BE2C (cell line): ENCODE data around the gene ERGIC1.
"Not testable (repeated sequence)": the region's sequence is repeated elsewhere in the genome, so short reads cannot be mapped to it uniquely, and the experiment has no call there.

Experiments
- DNase-seq: peaks from one replicate; pipeline ENCODE4 v3.0.0-alpha.2; 2020
- H3K27me3 ChIP-seq: fragments of 250-450 bp; sonication (Bioruptor Pico); 2 replicates; pipeline ENCODE4 v1.5.1; 2020; ENCODE audit warnings: mild to moderate bottlenecking
- H3K36me3 ChIP-seq: fragments of 250-450 bp; sonication (Bioruptor Pico); 2 replicates; pipeline ENCODE4 v1.5.1; 2020; ENCODE audit warnings: mild to moderate bottlenecking
- H3K4me1 ChIP-seq: fragments of 250-450 bp; sonication (Bioruptor Pico); 2 replicates; pipeline ENCODE4 v1.5.1; 2020
- H3K4me3 ChIP-seq: 2 replicates; pipeline ENCODE4 v1.5.1; 2011; ENCODE audit warnings: low read depth, low read length
- H3K9me3 ChIP-seq: fragments of 250-450 bp; sonication (Bioruptor Pico); 2 replicates; pipeline ENCODE4 v1.5.1; 2020
- TF ChIP-seq, protein P1 (sequence below): IDR thresholded peaks from 2 replicates; pipeline ENCODE4 v1.5.1; 2012; ENCODE audit warnings: mild to moderate bottlenecking, low read depth, low read length

The ERGIC1 gene

DNA sequence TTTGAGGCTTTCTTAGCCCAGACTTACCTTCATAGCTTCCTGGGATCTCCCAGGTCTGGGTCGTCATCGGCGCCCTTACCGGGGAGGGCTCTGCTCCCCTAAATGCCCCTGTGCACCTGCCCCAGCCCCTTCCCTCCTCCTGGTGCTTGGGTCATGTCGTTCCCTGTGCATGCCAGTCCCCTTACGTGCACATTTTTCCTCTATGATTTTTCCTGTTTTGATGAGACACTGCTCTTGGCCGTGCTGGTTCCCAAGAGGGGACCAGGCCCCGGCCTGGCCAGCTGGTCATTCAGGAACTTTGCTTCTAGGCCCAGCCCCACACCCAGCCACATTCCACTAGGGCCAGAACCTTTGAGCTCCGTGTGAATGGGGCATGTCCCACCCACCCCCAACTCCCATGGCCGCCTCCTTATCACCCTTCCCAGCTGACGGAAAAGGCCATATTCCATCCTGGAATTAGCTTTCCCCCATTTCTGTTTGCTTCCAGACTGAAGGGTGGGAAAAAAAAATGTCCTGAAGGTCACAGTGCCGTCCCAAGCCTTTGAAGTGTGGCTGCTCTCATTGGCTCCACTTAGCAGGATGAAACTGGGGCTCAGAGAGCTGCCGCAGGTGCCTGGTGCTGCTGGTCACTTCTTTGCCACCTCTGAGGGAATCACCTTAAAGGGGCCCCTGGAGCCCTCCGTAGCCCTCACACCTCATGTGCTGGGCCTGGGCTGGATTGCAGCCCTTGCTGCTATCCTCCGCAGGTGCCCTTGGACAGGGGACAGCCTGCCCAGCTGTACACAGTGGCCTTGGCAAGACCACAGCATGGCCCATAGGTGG, 25.1 kb downstream of the ERGIC1 start:
- Histone ChIP-seq H3K4me1 (peaks cover 9% of the 10 kb centered on the region), H3K9me3 (no peaks in the 10 kb centered on the region), H3K4me3 (no peak overlapping the region), H3K36me3 (peaks cover 2% of the 10 kb centered on the region; the same call in 1 of the 2 replicates), H3K27me3 (no peaks in the 10 kb centered on the region)
- no peak for DNase-seq
- TF ChIP-seq, protein P1, sequence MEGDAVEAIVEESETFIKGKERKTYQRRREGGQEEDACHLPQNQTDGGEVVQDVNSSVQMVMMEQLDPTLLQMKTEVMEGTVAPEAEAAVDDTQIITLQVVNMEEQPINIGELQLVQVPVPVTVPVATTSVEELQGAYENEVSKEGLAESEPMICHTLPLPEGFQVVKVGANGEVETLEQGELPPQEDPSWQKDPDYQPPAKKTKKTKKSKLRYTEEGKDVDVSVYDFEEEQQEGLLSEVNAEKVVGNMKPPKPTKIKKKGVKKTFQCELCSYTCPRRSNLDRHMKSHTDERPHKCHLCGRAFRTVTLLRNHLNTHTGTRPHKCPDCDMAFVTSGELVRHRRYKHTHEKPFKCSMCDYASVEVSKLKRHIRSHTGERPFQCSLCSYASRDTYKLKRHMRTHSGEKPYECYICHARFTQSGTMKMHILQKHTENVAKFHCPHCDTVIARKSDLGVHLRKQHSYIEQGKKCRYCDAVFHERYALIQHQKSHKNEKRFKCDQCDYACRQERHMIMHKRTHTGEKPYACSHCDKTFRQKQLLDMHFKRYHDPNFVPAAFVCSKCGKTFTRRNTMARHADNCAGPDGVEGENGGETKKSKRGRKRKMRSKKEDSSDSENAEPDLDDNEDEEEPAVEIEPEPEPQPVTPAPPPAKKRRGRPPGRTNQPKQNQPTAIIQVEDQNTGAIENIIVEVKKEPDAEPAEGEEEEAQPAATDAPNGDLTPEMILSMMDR: no peak

DNA sequence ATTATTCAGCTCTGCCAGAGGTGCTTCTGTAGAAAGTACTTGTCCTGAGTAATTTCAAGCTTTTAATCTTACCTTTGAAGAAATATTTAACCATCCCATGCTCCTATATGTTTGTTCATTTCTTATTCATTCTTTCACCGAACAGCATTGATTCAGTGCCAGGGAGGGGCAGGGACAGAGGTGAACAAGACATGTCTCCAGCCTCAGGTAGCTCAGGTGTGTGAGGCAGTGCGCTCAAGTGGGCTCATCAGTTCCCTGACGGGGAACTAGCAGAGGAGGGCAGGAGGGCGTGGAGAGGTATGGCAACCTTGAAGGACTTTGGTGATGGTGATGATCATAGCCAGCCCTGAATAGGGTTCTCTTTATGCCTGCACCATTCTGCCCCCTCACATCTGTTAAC, 25.9 kb downstream of the ERGIC1 start:
- Histone ChIP-seq H3K4me1 (peaks cover 9% of the 10 kb centered on the region), H3K9me3 (no peaks in the 10 kb centered on the region), H3K27me3 (no peaks in the 10 kb centered on the region), H3K4me3 (no peak overlapping the region), H3K36me3 (peaks cover 2% of the 10 kb centered on the region; the same call in 1 of the 2 replicates)
- TF ChIP-seq, protein P1: no peak
- DNase-seq: no peak

DNA sequence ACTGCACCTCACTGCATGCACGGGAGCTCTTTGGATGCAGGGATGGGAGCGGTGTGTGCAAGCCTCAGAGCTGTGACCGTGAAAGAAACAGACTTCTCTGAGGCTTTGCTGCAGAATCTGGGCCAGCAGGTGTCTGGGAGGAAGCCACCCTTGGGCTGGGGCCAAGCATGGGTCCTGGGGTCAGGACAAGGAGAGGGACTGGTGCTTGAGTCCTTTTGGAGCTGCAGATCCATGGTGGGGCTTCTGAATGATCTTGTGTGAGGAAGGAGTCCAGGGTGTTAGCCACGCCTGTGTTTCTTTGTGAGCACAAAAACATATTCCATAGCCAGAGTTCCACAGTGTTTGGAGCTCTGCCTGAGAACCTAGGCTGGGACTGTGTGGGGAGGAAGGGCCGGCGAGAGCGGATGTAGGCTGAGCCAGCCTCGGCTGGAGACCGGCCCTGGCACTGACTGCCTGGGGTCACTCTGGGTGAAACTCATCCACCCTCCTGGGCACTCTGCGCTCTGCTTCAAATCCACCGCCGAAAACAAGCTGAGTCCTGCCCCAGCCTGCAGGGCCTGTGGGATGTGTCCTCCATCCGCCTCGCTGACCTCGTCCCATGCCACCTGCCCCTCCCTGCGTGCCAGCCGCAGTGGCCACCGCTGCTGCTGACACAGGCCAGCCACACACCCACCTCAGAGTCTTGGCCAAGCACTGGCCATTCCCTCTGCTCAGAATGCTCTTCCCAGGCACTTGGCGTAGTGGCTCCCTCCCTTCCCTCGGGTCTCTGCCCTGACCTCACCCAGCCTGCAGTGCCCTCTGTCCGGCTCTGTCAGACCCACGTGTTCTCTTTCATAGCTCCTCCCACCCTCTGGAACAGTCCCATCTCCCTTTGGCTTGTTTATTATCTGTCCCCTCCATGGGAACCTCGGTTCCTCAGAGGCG, 26.7 kb downstream of the ERGIC1 start:
- DNase-seq: no peak
- H3K4me3 ChIP-seq: no peak overlapping the region
- TF ChIP-seq, protein P1: no peak
- peaks cover 2% of the 10 kb centered on the region; the same call in 1 of the 2 replicates for H3K36me3 ChIP-seq
- H3K4me1 ChIP-seq: peaks cover 2% of the 10 kb centered on the region; the same call in 1 of the 2 replicates
- no peaks in the 10 kb centered on the region for H3K9me3 ChIP-seq
- no peaks in the 10 kb centered on the region for H3K27me3 ChIP-seq

DNA sequence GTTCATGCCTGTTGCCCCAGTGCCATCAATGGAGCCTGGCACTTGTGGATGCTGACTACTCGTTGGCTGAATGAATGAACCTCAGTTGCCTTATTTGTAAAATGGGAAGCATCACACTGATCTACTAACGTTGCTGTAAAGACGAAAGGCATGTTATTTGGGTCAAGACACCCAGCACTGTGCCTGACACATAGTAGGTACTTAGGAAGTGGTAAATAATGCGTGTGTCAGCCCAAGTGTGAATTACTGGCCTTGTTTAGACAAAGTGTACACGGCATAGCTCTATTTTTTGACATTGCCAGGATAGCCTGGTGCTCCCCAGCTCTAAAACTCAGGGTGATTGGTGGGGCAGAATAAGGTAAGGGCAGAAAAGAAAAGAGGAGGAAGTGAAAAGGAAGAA, 27.4 kb downstream of the ERGIC1 start:
- Histone ChIP-seq H3K4me3 (no peak overlapping the region), H3K4me1 (no peaks in the 10 kb centered on the region), H3K9me3 (no peaks in the 10 kb centered on the region), H3K27me3 (no peaks in the 10 kb centered on the region), H3K36me3 (peaks cover 2% of the 10 kb centered on the region; the same call in 1 of the 2 replicates)
- no peak for DNase-seq
- TF ChIP-seq, protein P1: no peak

DNA sequence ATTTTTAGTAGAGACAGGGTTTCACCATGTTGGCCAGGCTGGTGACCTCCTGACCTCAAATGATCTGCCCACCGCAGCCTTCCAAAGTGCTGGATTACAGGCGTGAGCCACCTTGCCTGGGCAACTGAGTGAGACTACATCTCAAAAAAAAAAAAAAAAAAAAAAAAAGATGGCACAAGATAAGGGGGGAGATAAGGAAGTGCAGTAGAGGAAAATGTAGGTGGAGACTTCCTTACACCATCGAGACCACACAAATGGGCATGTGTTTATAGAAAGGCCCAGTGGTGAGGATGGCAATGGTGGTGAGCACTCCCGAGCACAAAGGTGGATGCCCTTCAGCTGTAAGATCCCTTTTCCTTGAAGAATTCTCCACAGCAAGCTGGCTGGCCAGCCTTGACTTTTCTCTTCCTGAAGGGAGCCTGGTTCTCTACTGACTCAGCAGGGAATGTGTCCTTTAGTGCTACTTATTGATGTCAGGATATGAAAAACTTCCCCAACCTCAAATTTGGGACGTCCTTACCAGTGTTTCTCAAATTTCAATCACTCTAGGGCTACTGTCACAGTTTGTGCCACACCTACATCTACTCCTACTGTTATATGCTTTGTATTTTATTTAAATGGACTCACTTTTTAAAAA, 28.2 kb downstream of the ERGIC1 start:
- TF ChIP-seq, protein P1: no peak
- Histone ChIP-seq H3K9me3 (no peaks in the 10 kb centered on the region), H3K4me3 (no peak overlapping the region), H3K36me3 (peaks cover 2% of the 10 kb centered on the region; the same call in 1 of the 2 replicates), H3K27me3 (no peaks in the 10 kb centered on the region), H3K4me1 (no peaks in the 10 kb centered on the region)
- no peak for DNase-seq

DNA sequence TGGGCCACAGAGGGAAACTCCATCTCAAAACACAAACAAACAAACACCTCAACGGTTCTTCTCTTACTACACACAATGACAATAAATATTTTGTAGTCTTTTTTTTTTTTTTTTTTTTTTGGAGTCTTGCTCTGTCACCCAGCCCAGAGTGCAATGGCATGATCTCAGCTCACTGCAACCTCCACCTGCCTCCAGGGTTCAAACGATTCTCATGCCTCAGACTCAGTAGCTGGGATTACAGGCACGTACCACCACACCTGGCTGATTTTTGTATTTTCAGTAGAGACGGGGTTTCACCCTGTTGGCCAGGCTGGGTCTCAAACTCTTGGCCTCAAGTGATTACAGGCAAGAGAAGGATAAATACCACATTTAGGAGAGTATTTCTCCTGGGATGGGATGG, 30.1 kb downstream of the ERGIC1 start:
- H3K27me3 ChIP-seq, H3K36me3 ChIP-seq, H3K9me3 ChIP-seq, H3K4me3 ChIP-seq, DNase-seq: not testable (repeated sequence)
- peaks cover 10% of the 10 kb centered on the region for H3K4me1 ChIP-seq
